NCI-H2081 (cell line): ENCODE results near the gene MAGEB2.
"Not testable (repeated sequence)": the region's sequence is repeated elsewhere in the genome, so short reads cannot be mapped to it uniquely, and the experiment has no call there.

Experiments used
- DNase-seq, 2 experiments: peaks; one replicate each; lab custom pipeline; 2025; lab: John Stamatoyannopoulos, UW

Gene MAGEB2

GRCh38 chrX:30215357-30215843 is at the start of gene MAGEB2:
Gene MAGEB2, plus strand, starts transcription at chrX:30215563. Its CDS starts 3,018 bp downstream, at chrX:30218581.
- DNase-seq, result no peak

- DNase-seq, result no peak
Observed at GRCh38 chrX:30170900-30171299, 44.5 kb upstream of the MAGEB2 start.

GRCh38 chrX:30181353-30181752 is 34.0 kb upstream of the MAGEB2 start:
- no peak for DNase-seq

- DNase-seq, result no peak
Observed at GRCh38 chrX:30183554-30183953, 31.8 kb upstream of the MAGEB2 start.

GRCh38 chrX:30190426-30190825 is 24.9 kb upstream of the MAGEB2 start:
- no peak for DNase-seq

GRCh38 chrX:30193910-30194309 is 21.5 kb upstream of the MAGEB2 start:
- DNase-seq, result not testable (repeated sequence)

GRCh38 chrX:30196322-30196721 is 19.0 kb upstream of the MAGEB2 start:
- DNase-seq, result peak in 1 of 2 experiments; percentile 19

- no peak for DNase-seq
Observed at GRCh38 chrX:30212172-30212571, 3.2 kb upstream of the MAGEB2 start.

- no peak for DNase-seq
Observed at GRCh38 chrX:30217465-30217864, 2.1 kb downstream of the MAGEB2 start.

GRCh38 chrX:30219372-30219771 is 4.0 kb downstream of the MAGEB2 start:
- DNase-seq, result no peak

- no peak for DNase-seq
Observed at GRCh38 chrX:30220661-30221060, 5.3 kb downstream of the MAGEB2 start.

- DNase-seq, result no peak
Observed at GRCh38 chrX:30224536-30224935, 9.2 kb downstream of the MAGEB2 start.

- no peak for DNase-seq
Observed at GRCh38 chrX:30228526-30228925, 13.2 kb downstream of the MAGEB2 start.

- no peak for DNase-seq
Observed at GRCh38 chrX:30230395-30230794, 15.0 kb downstream of the MAGEB2 start, which contains the start of gene MAGEB3. Gene MAGEB3, plus strand, starts transcription at chrX:30230657. Its CDS starts 5,268 bp downstream, at chrX:30235925.

GRCh38 chrX:30241724-30242415 is 26.5 kb downstream of the MAGEB2 start, which contains the start of gene MAGEB4:
Gene MAGEB4, plus strand, starts transcription at chrX:30242000. Its CDS starts 136 bp downstream, at chrX:30242136.
- DNase-seq, result no peak

GRCh38 chrX:30246769-30247489 is 31.6 kb downstream of the MAGEB2 start, which contains the start of gene MAGEB1:
Gene MAGEB1, plus strand, starts transcription at chrX:30247146. Its CDS starts 3,348 bp downstream, at chrX:30250494.
- no peak for DNase-seq

GRCh38 chrX:30248854-30249253 is 33.5 kb downstream of the MAGEB2 start:
- no peak for DNase-seq

- no peak for DNase-seq
Observed at GRCh38 chrX:30253257-30253656, 37.9 kb downstream of the MAGEB2 start.

- DNase-seq, result no peak
Observed at GRCh38 chrX:30259927-30260326, 44.6 kb downstream of the MAGEB2 start.

- DNase-seq, result no peak
Observed at GRCh38 chrX:30261012-30261411, 45.6 kb downstream of the MAGEB2 start.

GRCh38 chrX:30262763-30263162 is 47.4 kb downstream of the MAGEB2 start:
- DNase-seq, result no peak
